ENCODE results near the gene SLC9A8. TPM values are rescaled to one million over a fixed set of nuclear protein-coding genes. Genes with fewer than 3 reads are reported as not detected.

Gene SLC9A8
- total and polyA plus RNA-seq, 2 of the 8 experiments (the other 6 are each of a cell fraction or from before 2014, with no cell fraction given): 3.2 to 6.2 TPM

- Histone ChIP-seq H3K79me2 (ENCODE audit: control insufficient read depth in 1 of 2, insufficient read depth in 2 of 2, low read length in 2 of 2) (peaks cover 21 to 76% of the 10 kb centered on the region in 2 experiments), H3K9me3 (ENCODE audit: insufficient read depth in 2 of 2, low read depth in 1 of 2, low read length in 1 of 2) (no peaks in the 10 kb centered on the region), H2BK120ac (replicated peaks; ENCODE audit: low read depth, low read length) (no peak overlapping the region), H3K27ac (ENCODE audit: low read depth, low read length) (no peak overlapping the region), H4K91ac (replicated peaks; ENCODE audit: insufficient read length, low read length) (no peak overlapping the region), H3K14ac (ENCODE audit: insufficient read length) (no peak overlapping the region), H3K23me2 (ENCODE audit: low read depth, low read length) (peaks cover 7% of the 10 kb centered on the region; the same call in 1 of the 2 replicates), H3K9ac (replicated peaks in 1 of 4; ENCODE audit: extremely low read depth in 1 of 4, low read depth in 3 of 4, low read length in 3 of 4) (no peak overlapping the region), H3K4me3 (ENCODE audit: extremely low read depth in 1 of 4, insufficient read depth in 2 of 4, low read depth in 3 of 4, low read length in 4 of 4) (no peak overlapping the region), H2BK20ac (ENCODE audit: low read length) (no peak overlapping the region), H3K4me2 (ENCODE audit: insufficient read depth in 1 of 2, low read depth in 2 of 2, low read length in 2 of 2) (no peak overlapping the region), H3K23ac (ENCODE audit: insufficient read length) (no peak overlapping the region), H3K27me3 (replicated peaks in 1 of 4; ENCODE audit: control insufficient read depth in 3 of 4, extremely low read depth in 1 of 4, insufficient read depth in 3 of 4, low read length in 3 of 4) (no peaks in the 10 kb centered on the region), H3K4me1 (replicated peaks in 1 of 4; ENCODE audit: control insufficient read depth in 3 of 4, insufficient read depth in 4 of 4, low read length in 3 of 4) (peaks cover 3 to 14% (median 8%) of the 10 kb centered on the region in 4 experiments; a peak in 5 of 7 replicates), H2AFZ (ENCODE audit: low read length) (no peak overlapping the region), H3K4ac (replicated peaks; ENCODE audit: insufficient read length, low read depth, low read length) (no peak overlapping the region), H2AK5ac (ENCODE audit: low read depth, low read length) (no peak overlapping the region), H2BK5ac (ENCODE audit: low read depth, low read length) (no peak overlapping the region), H3K56ac (replicated peaks; ENCODE audit: insufficient read length, low read depth, low read length) (no peak overlapping the region), H2BK15ac (ENCODE audit: low read length) (no peak overlapping the region), H4K8ac (ENCODE audit: extremely low read depth, insufficient read depth, low read length) (no peak overlapping the region), H3K18ac (ENCODE audit: extremely low read depth, low read length) (no peak overlapping the region), H4K5ac (ENCODE audit: insufficient read length, low read depth, low read length) (no peak overlapping the region), H3K79me1 (ENCODE audit: low read depth, low read length) (peaks cover 19% of the 10 kb centered on the region), H4K20me1 (replicated peaks in 1 of 2; ENCODE audit: control insufficient read depth in 1 of 2, insufficient read depth in 2 of 2, low read length in 2 of 2) (peaks cover 10 to 14% of the 10 kb centered on the region in 2 experiments), H3K36me3 (ENCODE audit: control insufficient read depth in 2 of 4, insufficient read depth in 4 of 4, low read length in 3 of 4) (peaks cover 9 to 49% (median 16%) of the 10 kb centered on the region in 4 experiments; a peak in 7 of 8 replicates), H2BK12ac (ENCODE audit: low read depth, low read length) (no peak overlapping the region)
- no peak for FAIRE-seq
- DNase-seq (ENCODE audit: low read depth in 1 of 2, low spot score in 2 of 2): no peak
- ChIA-PET POLR2A (ENCODE audit: partially characterized antibody) (interaction anchor here (1.3 kb wide), 1 partner anchor 11 kb away, joined by 6 read pairs; no protein-coding TSS in a partner anchor), CTCF (ENCODE audit: partially characterized antibody) (interaction anchor here (1.2 to 1.9 kb wide), 3 partner anchors 11 to 23 kb away, joined by 3 to 4 read pairs (median 4); no protein-coding TSS in a partner anchor)
- 97% methylated on average over 15 of the region's 15 CpGs; no CpG with 5 or more reads in 1 of the 2 experiments for WGBS, 2 experiments (ENCODE audit: extremely low coverage in 1 of 2, insufficient coverage in 1 of 2, insufficient read length in 1 of 2, insufficient replicate concordance in 2 of 2, low coverage in 1 of 2, low lambda C conversion rate in 2 of 2, missing lambda C conversion rate in 1 of 2)
- TF ChIP-seq KDM4A (IDR thresholded peaks at IDR 0.05; ENCODE audit: low read depth, low read length, severe bottlenecking): no peak
- no peak for TF ChIP-seq ASH2L (IDR thresholded peaks at IDR 0.05; ENCODE audit: low read length)
- no peak for TF ChIP-seq CHD1 (IDR thresholded peaks at IDR 0.05; ENCODE audit: low read depth, low read length)
- TF ChIP-seq SP4 (IDR thresholded peaks at IDR 0.05; ENCODE audit: low read length): no peak
- no peak for TF ChIP-seq SUZ12 (IDR thresholded peaks at IDR 0.05; ENCODE audit: low read length)
- TF ChIP-seq CREB1 (IDR thresholded peaks at IDR 0.05): no peak
- no peak for TF ChIP-seq TCF12 (IDR thresholded peaks at IDR 0.05; ENCODE audit: low read depth, low read length)
- no peak for TF ChIP-seq POU5F1 (IDR thresholded peaks at IDR 0.05; ENCODE audit: low read depth, low read length)
- no peak for TF ChIP-seq EGR1 (IDR thresholded peaks at IDR 0.05; ENCODE audit: borderline replicate concordance, low read depth, low read length)
- TF ChIP-seq SP1 (IDR thresholded peaks at IDR 0.05; ENCODE audit: low read depth, low read length): no peak
- no peak for TF ChIP-seq EP300 (IDR thresholded peaks at IDR 0.05; ENCODE audit: borderline replicate concordance in 1 of 2, low read depth in 2 of 2, low read length in 2 of 2)
- TF ChIP-seq ATF2 (IDR thresholded peaks at IDR 0.05; ENCODE audit: low read length): no peak
- no peak for TF ChIP-seq NANOG (IDR thresholded peaks at IDR 0.05; ENCODE audit: insufficient read depth, low read depth, low read length, poor library complexity, severe bottlenecking)
These were observed 128.8 kb downstream of the SLC9A8 start for GRCh38 chr20:49941456-49941855.

Data from H1 (cell line).